ENCODE measurements around the gene NUDT16L1.

The NUDT16L1 gene

GRCh38 chr16:4673387-4674046 lies 19.8 kb upstream of the NUDT16L1 start:
- in situ Hi-C loops (cut with MboI; ENCODE audit: low pct_unique_long_range_greater_than_20kb, low sequenced_read_pairs, unreplicated experiment): no loop called here
- DNase-seq (ENCODE audit: low spot score): no peak
- TF ChIP-seq CTCF (IDR thresholded peaks at IDR 0.05; ENCODE audit: extremely low read depth, insufficient read depth, missing control alignments): no peak

- in situ Hi-C loops (cut with MboI; ENCODE audit: low pct_unique_long_range_greater_than_20kb, low sequenced_read_pairs, unreplicated experiment): no loop called here
These were observed 18.3 kb upstream of the NUDT16L1 start for GRCh38 chr16:4674926-4675530.

GRCh38 chr16:4675864-4676786 lies 17.2 kb upstream of the NUDT16L1 start:
- in situ Hi-C loops (cut with MboI; ENCODE audit: low pct_unique_long_range_greater_than_20kb, low sequenced_read_pairs, unreplicated experiment): no loop called here
- DNase-seq (ENCODE audit: low spot score): no peak
- no peak for TF ChIP-seq CTCF (IDR thresholded peaks at IDR 0.05; ENCODE audit: extremely low read depth, insufficient read depth, missing control alignments)

More at GRCh38 chr16:4674926-4675530, 18.3 kb upstream of the NUDT16L1 start:
- no peak for TF ChIP-seq CTCF (IDR thresholded peaks at IDR 0.05; ENCODE audit: extremely low read depth, insufficient read depth, missing control alignments)
- DNase-seq (ENCODE audit: low spot score): no peak

- DNase-seq (ENCODE audit: low spot score): no peak
- TF ChIP-seq CTCF (IDR thresholded peaks at IDR 0.05; ENCODE audit: extremely low read depth, insufficient read depth, missing control alignments): no peak
- in situ Hi-C loops (cut with MboI; ENCODE audit: low pct_unique_long_range_greater_than_20kb, low sequenced_read_pairs, unreplicated experiment): no loop called here
These were observed 16.5 kb upstream of the NUDT16L1 start for GRCh38 chr16:4676831-4677230.

GRCh38 chr16:4677390-4677789 lies 16.0 kb upstream of the NUDT16L1 start:
- no peak for DNase-seq (ENCODE audit: low spot score)
- no peak for TF ChIP-seq CTCF (IDR thresholded peaks at IDR 0.05; ENCODE audit: extremely low read depth, insufficient read depth, missing control alignments)
- in situ Hi-C loops (cut with MboI; ENCODE audit: low pct_unique_long_range_greater_than_20kb, low sequenced_read_pairs, unreplicated experiment): no loop called here

- no peak for TF ChIP-seq CTCF (IDR thresholded peaks at IDR 0.05; ENCODE audit: extremely low read depth, insufficient read depth, missing control alignments)
- DNase-seq (ENCODE audit: low spot score): no peak
- in situ Hi-C loops (cut with MboI; ENCODE audit: low pct_unique_long_range_greater_than_20kb, low sequenced_read_pairs, unreplicated experiment): no loop called here
These were observed 15.4 kb upstream of the NUDT16L1 start for GRCh38 chr16:4677994-4678393.
